Stomach (tissue), 4 donors: ENCODE results near the gene BOK.

Experiments used
- EP300 ChIP-seq: sonication (generic); formaldehyde crosslinking; IDR thresholded peaks from one replicate; pipeline ENCODE4 v1.6.1; 2017; ENCODE audit warnings: antibody characterized with exemption
- POLR2A ChIP-seq, 4 donors: fragments of 450-650 bp; IDR thresholded peaks; one replicate each; pipeline ENCODE4 v1.6.1; 2016; ENCODE audit warnings: antibody characterized with exemption in 4 of 4, control low read depth in 2 of 4, mild to moderate bottlenecking in 1 of 4, moderate library complexity in 1 of 4
- POLR2AphosphoS5 ChIP-seq, 3 donors: sonication (generic); formaldehyde crosslinking; IDR thresholded peaks; one replicate each; pipeline ENCODE4 v1.6.1; 2016; ENCODE audit warnings: antibody characterized with exemption in 3 of 3
- TF ChIP-seq, protein P1 (sequence below), 7 experiments: fragments of 450-650 bp in 4 of 7; fragments of 200-600 bp in 3 of 7; sonication (generic) in 3 of 7; IDR thresholded peaks; one replicate each; pipeline ENCODE4 v1.5.1; 2016 to 2019; ENCODE audit warnings: antibody characterized with exemption in 7 of 7, control low read depth in 2 of 7, mild to moderate bottlenecking in 1 of 7

DNA sequence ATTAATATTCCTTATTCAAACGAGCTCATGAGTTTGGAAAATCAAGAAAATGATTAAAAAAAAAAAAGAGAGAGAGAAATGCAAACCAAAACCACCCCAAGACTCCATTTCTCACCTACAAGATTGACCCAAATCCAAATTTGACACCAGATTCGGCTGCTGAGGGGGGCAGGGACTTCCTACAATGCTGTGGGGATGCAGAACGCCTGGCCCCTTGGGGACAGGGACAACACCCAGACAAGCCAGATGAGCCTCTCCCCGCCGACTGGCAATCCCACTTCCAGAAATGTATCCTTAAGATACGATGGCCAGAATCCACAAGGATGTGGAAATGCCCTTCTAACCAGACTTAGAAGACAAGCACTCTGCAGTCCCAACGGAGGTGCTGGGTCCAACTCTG is 20.7 kb downstream of the BOK start:
- no peak for TF ChIP-seq POLR2AphosphoS5 (IDR thresholded peaks at IDR 0.05)
- TF ChIP-seq POLR2A (IDR thresholded peaks at IDR 0.05): no peak
- TF ChIP-seq, protein P1, sequence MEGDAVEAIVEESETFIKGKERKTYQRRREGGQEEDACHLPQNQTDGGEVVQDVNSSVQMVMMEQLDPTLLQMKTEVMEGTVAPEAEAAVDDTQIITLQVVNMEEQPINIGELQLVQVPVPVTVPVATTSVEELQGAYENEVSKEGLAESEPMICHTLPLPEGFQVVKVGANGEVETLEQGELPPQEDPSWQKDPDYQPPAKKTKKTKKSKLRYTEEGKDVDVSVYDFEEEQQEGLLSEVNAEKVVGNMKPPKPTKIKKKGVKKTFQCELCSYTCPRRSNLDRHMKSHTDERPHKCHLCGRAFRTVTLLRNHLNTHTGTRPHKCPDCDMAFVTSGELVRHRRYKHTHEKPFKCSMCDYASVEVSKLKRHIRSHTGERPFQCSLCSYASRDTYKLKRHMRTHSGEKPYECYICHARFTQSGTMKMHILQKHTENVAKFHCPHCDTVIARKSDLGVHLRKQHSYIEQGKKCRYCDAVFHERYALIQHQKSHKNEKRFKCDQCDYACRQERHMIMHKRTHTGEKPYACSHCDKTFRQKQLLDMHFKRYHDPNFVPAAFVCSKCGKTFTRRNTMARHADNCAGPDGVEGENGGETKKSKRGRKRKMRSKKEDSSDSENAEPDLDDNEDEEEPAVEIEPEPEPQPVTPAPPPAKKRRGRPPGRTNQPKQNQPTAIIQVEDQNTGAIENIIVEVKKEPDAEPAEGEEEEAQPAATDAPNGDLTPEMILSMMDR (IDR thresholded peaks at IDR 0.05): no peak
- TF ChIP-seq EP300: no peak
